Type B pancreatic cell (in vitro differentiated cells): ENCODE data around the gene DOCK4. TPM values are rescaled to one million over a fixed set of nuclear protein-coding genes. Genes with fewer than 3 reads are reported as not detected.

Experiments
- DNase-seq: peaks from one replicate; pipeline ENCODE4 v3.0.0; 2021; ENCODE audit warnings: mixed read lengths; ENCODE audit not compliant: unreplicated experiment; ENCODE audit errors: extremely low spot score
- H3K27ac Mint-ChIP-seq: 2 replicates; pipeline ENCODE4 v1.8.0; 2021; ENCODE audit warnings: mild to moderate bottlenecking, mixed read lengths
- H3K27me3 Mint-ChIP-seq: 2 replicates; pipeline ENCODE4 v1.8.0; 2021; ENCODE audit warnings: mixed read lengths
- H3K36me3 Mint-ChIP-seq: 2 replicates; pipeline ENCODE4 v1.8.0; 2021; ENCODE audit warnings: mixed read lengths
- H3K4me1 Mint-ChIP-seq: one replicate; pipeline ENCODE4 v1.8.0; 2021; ENCODE audit warnings: mixed read lengths; ENCODE audit not compliant: unreplicated experiment
- H3K4me3 Mint-ChIP-seq: 2 replicates; pipeline ENCODE4 v1.8.0; 2021; ENCODE audit warnings: mild to moderate bottlenecking, mixed read lengths
- H3K9me3 Mint-ChIP-seq: 2 replicates; pipeline ENCODE4 v1.8.0; 2021; ENCODE audit warnings: mixed read lengths
- CTCF ChIP-seq: fragments of 200-600 bp; sonication (generic); conservative IDR thresholded peaks from 2 replicates; pipeline ENCODE4 v1.5.0; 2021; ENCODE audit warnings: antibody characterized with exemption, mild to moderate bottlenecking
- total RNA-seq: library from RNA; stranded (reverse); gene quantifications from 2 replicates; pipeline ENCODE4 v1.2.1, GENCODE V29; 2021; ENCODE audit warnings: low replicate concordance

DOCK4 gene
- total RNA-seq, 1 donor from 2014 or later = 24.6 TPM

GRCh38 chr7:112162142-112162766 is 43.9 kb downstream of the DOCK4 start:
- no peaks in the 10 kb centered on the region for H3K9me3 Mint-ChIP-seq
- DNase-seq = no peak
- H3K27me3 Mint-ChIP-seq = no peaks in the 10 kb centered on the region
- H3K36me3 Mint-ChIP-seq = no peaks in the 10 kb centered on the region
- peak overlapping the region; percentile 63 for H3K4me3 Mint-ChIP-seq
- H3K4me1 Mint-ChIP-seq = peaks cover 48% of the 10 kb centered on the region
- no peak for TF ChIP-seq CTCF
- H3K27ac Mint-ChIP-seq = peak overlapping the region; percentile 73

GRCh38 chr7:112161253-112162141 is 44.7 kb downstream of the DOCK4 start:
- Mint-ChIP-seq H3K36me3 (no peaks in the 10 kb centered on the region), H3K27me3 (no peaks in the 10 kb centered on the region), H3K4me1 (peaks cover 48% of the 10 kb centered on the region), H3K9me3 (no peaks in the 10 kb centered on the region), H3K4me3 (peak overlapping the region; percentile 50), H3K27ac (peak overlapping the region; percentile 73)
- TF ChIP-seq CTCF = no peak
- DNase-seq = no peak

- H3K4me1 Mint-ChIP-seq = peaks cover 48% of the 10 kb centered on the region
- TF ChIP-seq CTCF = no peak
- H3K36me3 Mint-ChIP-seq = no peaks in the 10 kb centered on the region
- H3K27ac Mint-ChIP-seq = peak overlapping the region; percentile 61
- no peaks in the 10 kb centered on the region for H3K27me3 Mint-ChIP-seq
- no peak for DNase-seq
- no peaks in the 10 kb centered on the region for H3K9me3 Mint-ChIP-seq
- H3K4me3 Mint-ChIP-seq = peak overlapping the region; percentile 27
Measured at GRCh38 chr7:112160771-112161150, 45.4 kb downstream of the DOCK4 start.

- Mint-ChIP-seq H3K4me1 (peaks cover 47% of the 10 kb centered on the region), H3K27me3 (no peaks in the 10 kb centered on the region), H3K4me3 (peak overlapping the region; percentile 27), H3K27ac (peak overlapping the region; percentile 61), H3K9me3 (no peaks in the 10 kb centered on the region), H3K36me3 (no peaks in the 10 kb centered on the region)
- TF ChIP-seq CTCF = no peak
- no peak for DNase-seq
Measured at GRCh38 chr7:112160130-112160770, 45.9 kb downstream of the DOCK4 start.

GRCh38 chr7:112159351-112159750 is 46.8 kb downstream of the DOCK4 start:
- no peak for DNase-seq
- Mint-ChIP-seq H3K27ac (no peak overlapping the region), H3K4me3 (no peak overlapping the region), H3K4me1 (peaks cover 45% of the 10 kb centered on the region), H3K36me3 (no peaks in the 10 kb centered on the region), H3K9me3 (no peaks in the 10 kb centered on the region), H3K27me3 (no peaks in the 10 kb centered on the region)
- no peak for TF ChIP-seq CTCF
